ENCODE data around the gene MRTFA. TPM values are rescaled to one million over a fixed set of nuclear protein-coding genes. Genes with fewer than 3 reads are reported as not detected.

Gene MRTFA
- total RNA-seq, 1 experiment from 2014 or later, result 52.7 TPM

DNA sequence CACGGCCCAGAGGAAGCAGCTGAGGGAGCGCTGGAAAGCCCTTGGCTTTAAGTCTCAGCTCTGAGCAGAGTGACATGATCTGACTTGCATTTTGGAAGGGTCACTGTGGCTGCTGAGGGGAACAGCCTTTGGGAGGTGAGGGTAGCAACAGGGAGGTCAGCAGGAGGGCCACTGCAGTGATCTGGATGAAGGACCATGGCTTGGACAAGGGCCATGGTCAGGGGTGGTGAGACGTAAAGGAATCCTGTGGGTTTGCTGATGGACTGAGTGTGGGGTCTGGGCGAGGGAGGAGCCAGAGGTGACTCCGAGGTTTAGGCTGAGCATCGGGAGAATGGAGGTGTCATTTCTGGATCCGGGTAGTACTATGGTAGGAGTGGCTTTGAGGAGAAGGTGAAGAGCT lies 232.9 kb downstream of the MRTFA start:
- H3K27me3 Mint-ChIP-seq (ENCODE audit: insufficient read depth, unreplicated experiment), result no peaks in the 10 kb centered on the region
- H3K4me3 Mint-ChIP-seq (ENCODE audit: unreplicated experiment), result no peak overlapping the region
- TF ChIP-seq, protein P1, sequence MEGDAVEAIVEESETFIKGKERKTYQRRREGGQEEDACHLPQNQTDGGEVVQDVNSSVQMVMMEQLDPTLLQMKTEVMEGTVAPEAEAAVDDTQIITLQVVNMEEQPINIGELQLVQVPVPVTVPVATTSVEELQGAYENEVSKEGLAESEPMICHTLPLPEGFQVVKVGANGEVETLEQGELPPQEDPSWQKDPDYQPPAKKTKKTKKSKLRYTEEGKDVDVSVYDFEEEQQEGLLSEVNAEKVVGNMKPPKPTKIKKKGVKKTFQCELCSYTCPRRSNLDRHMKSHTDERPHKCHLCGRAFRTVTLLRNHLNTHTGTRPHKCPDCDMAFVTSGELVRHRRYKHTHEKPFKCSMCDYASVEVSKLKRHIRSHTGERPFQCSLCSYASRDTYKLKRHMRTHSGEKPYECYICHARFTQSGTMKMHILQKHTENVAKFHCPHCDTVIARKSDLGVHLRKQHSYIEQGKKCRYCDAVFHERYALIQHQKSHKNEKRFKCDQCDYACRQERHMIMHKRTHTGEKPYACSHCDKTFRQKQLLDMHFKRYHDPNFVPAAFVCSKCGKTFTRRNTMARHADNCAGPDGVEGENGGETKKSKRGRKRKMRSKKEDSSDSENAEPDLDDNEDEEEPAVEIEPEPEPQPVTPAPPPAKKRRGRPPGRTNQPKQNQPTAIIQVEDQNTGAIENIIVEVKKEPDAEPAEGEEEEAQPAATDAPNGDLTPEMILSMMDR (IDR thresholded peaks at IDR 0.05; ENCODE audit: unreplicated experiment), result no peak
- H3K27ac Mint-ChIP-seq (ENCODE audit: low read depth, unreplicated experiment), result peak overlapping the region; percentile 20
- no peaks in the 10 kb centered on the region for H3K9me3 Mint-ChIP-seq (ENCODE audit: unreplicated experiment)
- H3K36me3 Mint-ChIP-seq (ENCODE audit: insufficient read depth, unreplicated experiment), result peaks cover 57% of the 10 kb centered on the region
- ChIA-PET CTCF (interaction anchor here (0.6 to 1.2 kb wide), 4 partner anchors 19 to 869 kb away, joined by 3 read pairs; no protein-coding TSS in a partner anchor), POLR2A (interaction anchor here (0.6 kb wide), 1 partner anchor 32 kb away, joined by 3 read pairs; no protein-coding TSS in a partner anchor)
- no TSS peak for BruUV-seq (replicated peaks)
- intact Hi-C loops (cut with micrococcal nuclease), result no loop called here
- no peak for DNase-seq (ENCODE audit: unreplicated experiment)
- no peaks in the 10 kb centered on the region for H3K4me1 Mint-ChIP-seq (ENCODE audit: insufficient read depth, unreplicated experiment)

DNA sequence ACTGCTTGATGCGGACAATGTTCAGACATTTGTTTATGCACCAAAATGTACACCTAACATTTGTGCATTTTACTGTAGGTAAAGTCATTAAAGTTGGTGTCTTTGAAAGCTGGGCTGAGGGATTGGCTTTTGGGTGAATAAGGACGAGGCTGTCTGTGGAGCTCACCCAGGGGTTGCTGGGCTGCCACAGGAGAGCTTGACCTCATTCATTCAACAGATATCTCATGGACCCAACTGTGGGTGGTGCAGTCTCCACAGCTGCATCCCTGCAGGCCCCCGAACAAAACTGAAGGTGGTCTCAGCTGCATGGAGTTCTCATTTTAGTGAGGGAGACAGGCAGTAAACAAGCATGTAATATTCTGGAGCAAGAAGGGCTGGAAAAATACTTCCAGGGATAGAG lies 233.4 kb downstream of the MRTFA start:
- Mint-ChIP-seq H3K27ac (ENCODE audit: low read depth, unreplicated experiment) (peak overlapping the region; percentile 20), H3K4me1 (ENCODE audit: insufficient read depth, unreplicated experiment) (no peaks in the 10 kb centered on the region), H3K36me3 (ENCODE audit: insufficient read depth, unreplicated experiment) (peaks cover 52% of the 10 kb centered on the region), H3K9me3 (ENCODE audit: unreplicated experiment) (no peaks in the 10 kb centered on the region), H3K4me3 (ENCODE audit: unreplicated experiment) (no peak overlapping the region), H3K27me3 (ENCODE audit: insufficient read depth, unreplicated experiment) (no peaks in the 10 kb centered on the region)
- DNase-seq (ENCODE audit: unreplicated experiment), result no peak
- TF ChIP-seq, protein P1 (IDR thresholded peaks at IDR 0.05; ENCODE audit: unreplicated experiment), result no peak
- intact Hi-C loops (cut with micrococcal nuclease), result no loop called here
- ChIA-PET CTCF (interaction anchor here (0.7 to 1.2 kb wide), 3 partner anchors 18 to 869 kb away, joined by 3 read pairs; no protein-coding TSS in a partner anchor), POLR2A (no interaction called here)
- BruUV-seq (replicated peaks), result TSS peak; percentile 18

DNA sequence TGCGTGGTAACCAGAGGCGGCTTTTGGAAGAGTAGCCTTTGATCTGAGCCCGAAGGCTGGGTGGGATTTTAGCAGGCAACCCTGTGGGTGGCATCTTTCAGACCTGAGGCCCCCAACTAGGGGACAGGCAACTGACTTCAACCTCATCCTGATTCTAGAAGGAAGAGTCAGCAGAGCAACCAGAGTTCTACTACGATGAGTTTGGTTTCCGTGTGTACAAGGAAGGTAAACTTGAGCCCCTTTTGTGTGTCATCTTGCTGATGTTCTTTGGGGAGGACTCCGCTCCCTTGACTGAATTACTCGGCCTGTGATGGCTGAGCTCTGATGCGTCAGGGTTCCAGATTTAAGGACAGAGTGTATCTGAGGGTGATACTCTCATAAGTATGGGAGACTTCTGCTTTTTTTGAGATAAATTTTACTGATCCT lies 234.5 kb downstream of the MRTFA start:
- no peak for DNase-seq (ENCODE audit: unreplicated experiment)
- Mint-ChIP-seq H3K27me3 (ENCODE audit: insufficient read depth, unreplicated experiment) (no peaks in the 10 kb centered on the region), H3K4me3 (ENCODE audit: unreplicated experiment) (no peak overlapping the region), H3K9me3 (ENCODE audit: unreplicated experiment) (no peaks in the 10 kb centered on the region), H3K36me3 (ENCODE audit: insufficient read depth, unreplicated experiment) (peaks cover 46% of the 10 kb centered on the region), H3K4me1 (ENCODE audit: insufficient read depth, unreplicated experiment) (no peaks in the 10 kb centered on the region), H3K27ac (ENCODE audit: low read depth, unreplicated experiment) (no peak overlapping the region)
- CTCF ChIA-PET, result interaction anchor here (0.6 kb wide), 1 partner anchor 13 kb away, joined by 3 read pairs; no protein-coding TSS in a partner anchor
- no TSS peak for BruUV-seq (replicated peaks)
- intact Hi-C loops (cut with micrococcal nuclease), result no loop called here
- TF ChIP-seq, protein P1 (IDR thresholded peaks at IDR 0.05; ENCODE audit: unreplicated experiment), result no peak
- POLR2A ChIA-PET, result no interaction called here

DNA sequence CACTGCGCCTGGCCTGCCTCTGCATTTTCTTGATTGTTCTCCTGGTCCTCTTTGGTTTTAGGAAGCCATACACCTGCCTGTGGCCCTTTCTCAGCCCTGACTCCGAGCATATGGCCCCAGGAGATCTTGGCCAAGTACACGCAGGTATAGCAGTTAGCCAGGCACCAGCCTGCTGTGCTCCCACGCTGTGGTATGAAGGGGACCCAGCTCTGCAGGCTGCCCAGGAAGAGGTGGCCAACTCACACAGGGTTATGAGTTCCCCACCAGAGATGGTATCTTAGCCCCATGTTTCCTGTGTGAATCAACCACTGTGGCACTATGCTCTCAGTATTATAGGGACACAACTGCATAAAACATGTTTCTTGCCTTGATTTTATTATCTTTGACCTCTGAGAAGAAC lies 235.0 kb downstream of the MRTFA start:
- BruUV-seq (replicated peaks), result no TSS peak
- CTCF ChIA-PET, result no interaction called here
- POLR2A ChIA-PET, result no interaction called here
- Mint-ChIP-seq H3K4me1 (ENCODE audit: insufficient read depth, unreplicated experiment) (no peaks in the 10 kb centered on the region), H3K36me3 (ENCODE audit: insufficient read depth, unreplicated experiment) (peaks cover 42% of the 10 kb centered on the region), H3K9me3 (ENCODE audit: unreplicated experiment) (no peaks in the 10 kb centered on the region), H3K27me3 (ENCODE audit: insufficient read depth, unreplicated experiment) (no peaks in the 10 kb centered on the region), H3K4me3 (ENCODE audit: unreplicated experiment) (no peak overlapping the region), H3K27ac (ENCODE audit: low read depth, unreplicated experiment) (no peak overlapping the region)
- no peak for DNase-seq (ENCODE audit: unreplicated experiment)
- TF ChIP-seq, protein P1 (IDR thresholded peaks at IDR 0.05; ENCODE audit: unreplicated experiment), result no peak
- intact Hi-C loops (cut with micrococcal nuclease), result no loop called here
